GM19043 (cell line): ENCODE results near the gene ARRDC4.

Experiments used
- ATAC-seq: cut with Tn5 transposase; IDR thresholded peaks from one replicate; pipeline ENCODE4 v1.9.1; 2021; ENCODE audit warnings: low read depth; ENCODE audit not compliant: unreplicated experiment

The ARRDC4 gene

DNA sequence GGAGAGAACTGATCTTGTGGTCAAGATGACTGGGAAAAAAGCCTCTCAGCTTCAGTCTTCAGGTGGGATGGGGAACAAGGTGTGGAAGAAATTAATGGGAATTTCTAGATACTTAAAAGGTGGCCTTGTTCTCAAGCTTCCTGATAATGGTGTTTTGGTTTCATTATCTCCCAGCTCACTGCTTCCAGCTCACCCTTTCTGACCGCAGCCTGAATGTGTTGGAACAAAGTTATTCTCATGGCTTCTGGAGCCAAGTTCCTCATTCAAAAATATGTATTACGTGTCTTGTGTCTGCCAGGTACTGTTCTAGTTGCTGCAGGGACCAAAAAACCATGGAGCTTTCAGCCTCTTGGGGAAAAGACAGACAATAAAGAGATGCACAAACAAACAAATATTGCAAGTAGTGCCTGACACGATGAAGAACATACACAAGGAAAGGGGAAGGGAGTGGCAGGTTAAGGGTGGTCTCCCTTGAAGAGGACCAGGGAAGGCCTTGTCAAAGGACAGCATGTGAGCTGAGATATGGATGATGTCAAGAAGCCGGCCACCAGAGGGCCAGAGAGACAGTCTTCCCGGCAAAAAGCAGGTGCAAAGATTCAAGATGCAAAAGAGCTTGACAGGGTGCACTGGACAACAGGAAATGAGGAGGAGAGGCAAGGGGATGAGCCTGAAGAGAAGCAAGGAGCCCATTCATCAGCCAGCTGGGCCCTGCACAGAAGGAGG, 35.5 kb downstream of the ARRDC4 start:
- ATAC-seq: no peak

- ATAC-seq: no peak
Observed at GRCh38 chr15:97998307-97999071, 38.0 kb downstream of the ARRDC4 start.

DNA sequence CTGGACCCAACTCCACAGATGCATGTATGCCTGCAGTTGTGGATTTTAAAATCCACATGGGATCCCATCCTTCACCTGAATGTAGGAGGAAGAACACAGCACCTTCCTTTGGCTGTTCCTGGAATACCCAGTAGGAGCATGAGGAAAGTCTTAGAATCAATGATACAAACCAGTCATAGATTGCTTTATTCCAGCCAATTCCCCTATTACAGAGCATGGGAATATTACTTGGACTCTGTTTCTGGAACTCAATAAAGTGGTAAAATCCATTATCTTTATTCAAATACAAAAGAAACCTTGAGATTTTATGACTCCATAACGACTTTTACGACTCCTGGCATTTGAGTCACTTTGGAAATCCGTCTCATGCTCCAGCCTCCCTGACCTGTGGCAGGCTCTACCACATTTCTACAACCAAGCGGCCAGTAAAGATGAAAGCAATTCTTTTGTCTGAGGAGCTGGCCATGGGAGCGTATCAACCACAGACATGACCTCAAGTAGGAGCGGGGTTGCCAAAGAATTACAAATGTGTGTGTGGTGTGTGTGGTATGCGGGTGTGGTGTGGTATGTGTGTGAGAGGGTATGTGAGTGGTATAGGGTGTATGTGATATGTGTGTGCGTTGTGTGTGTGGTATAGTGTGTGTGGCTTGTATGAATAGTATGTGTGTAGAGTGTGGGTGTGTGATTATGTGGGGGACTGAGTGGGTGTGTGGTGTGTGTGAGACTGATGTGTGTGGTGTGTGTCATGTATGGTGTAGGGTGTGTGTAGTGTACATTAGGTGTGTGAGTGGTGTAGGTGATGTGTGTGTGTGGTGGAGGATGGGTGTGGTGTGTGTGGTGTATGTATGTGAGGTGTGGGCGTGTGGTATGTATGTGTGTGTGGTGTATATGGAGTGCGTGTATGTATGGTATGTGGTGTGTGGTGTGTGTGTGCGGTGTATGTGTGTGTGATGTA, 40.0 kb downstream of the ARRDC4 start:
- no peak for ATAC-seq

DNA sequence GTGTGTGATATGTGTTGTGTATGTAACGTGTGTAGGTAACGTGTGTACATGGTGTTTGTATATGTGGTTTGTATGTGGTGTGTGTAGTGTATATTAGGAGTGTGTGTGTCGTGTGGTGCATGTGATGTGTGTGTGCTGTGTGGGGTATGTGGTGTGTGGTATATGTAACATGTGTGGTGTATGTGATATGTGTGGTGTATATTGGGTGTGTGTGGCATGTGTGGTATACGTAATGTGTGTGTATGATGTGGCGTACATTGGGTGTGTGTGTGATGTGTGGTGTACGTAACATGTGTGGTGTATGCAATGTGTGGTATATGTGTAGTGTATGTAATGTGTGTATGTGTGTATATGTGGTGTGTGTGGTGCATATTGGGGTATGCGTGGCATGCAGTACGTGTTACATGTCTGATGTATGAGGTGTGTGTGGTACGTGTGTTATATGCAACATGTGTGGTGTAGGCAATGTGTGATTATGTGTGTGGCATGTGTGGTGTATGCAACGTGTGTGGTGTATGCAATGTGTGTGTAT, 41.2 kb downstream of the ARRDC4 start:
- no peak for ATAC-seq

- ATAC-seq: no peak
Observed at GRCh38 chr15:98002419-98002818, 41.9 kb downstream of the ARRDC4 start.

GRCh38 chr15:98002866-98003265, 42.4 kb downstream of the ARRDC4 start:
- ATAC-seq: no peak

DNA sequence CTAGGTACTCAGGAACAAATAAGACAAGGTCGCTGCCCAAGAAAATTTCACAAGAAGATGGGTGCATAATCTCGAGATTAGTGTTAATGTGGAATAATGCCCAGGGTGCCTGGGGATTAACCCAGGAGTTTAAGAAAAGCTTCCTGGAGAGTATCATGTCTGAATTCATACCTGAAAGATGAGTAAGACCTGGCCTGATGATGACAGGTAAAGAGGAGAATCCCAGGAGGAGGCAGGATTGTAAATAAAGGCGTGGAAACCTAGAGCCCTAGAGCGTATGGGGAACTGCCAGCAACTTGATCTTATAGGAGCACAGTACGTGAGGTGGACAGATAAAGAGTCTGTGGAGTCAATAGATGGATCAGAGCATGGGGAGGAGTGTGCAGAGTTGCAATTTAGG, 43.0 kb downstream of the ARRDC4 start:
- ATAC-seq: no peak

DNA sequence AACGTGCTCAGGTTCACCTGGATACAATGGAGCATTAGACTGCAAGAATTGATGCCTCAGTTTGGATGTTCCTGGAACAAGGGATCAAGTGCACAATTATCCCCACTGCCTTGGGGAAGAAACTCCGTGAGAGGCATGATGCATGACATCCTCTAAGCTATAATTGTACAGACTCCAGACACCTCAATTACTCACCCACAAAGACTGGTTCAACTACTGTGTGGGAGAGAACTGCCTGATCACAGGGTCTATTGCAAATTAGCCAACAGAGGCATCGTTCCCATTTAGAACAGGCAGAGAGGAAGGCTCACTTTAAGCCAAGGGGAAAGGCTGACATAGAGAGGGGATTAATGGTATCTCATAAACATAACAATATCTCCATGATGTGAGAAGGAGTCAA, 43.5 kb downstream of the ARRDC4 start:
- no peak for ATAC-seq

DNA sequence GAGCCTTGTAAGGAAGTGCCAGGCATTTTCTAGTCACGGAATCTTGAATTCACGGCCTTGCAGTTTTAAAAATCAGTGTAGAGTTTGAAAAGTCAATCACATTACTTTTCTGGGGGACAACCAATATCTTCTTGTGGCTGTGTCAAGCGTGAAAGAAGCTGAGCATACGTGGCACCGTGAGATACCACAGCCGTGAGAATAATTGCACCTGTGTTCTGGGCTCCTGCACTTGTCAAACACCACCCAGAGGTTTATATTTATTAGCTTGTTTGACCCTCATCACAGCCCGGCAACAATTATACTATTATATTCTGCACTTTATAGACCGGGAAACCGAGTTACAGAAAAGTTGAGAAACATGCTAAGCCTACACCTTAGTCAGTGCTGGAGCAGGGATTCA, 45.2 kb downstream of the ARRDC4 start:
- ATAC-seq: no peak

DNA sequence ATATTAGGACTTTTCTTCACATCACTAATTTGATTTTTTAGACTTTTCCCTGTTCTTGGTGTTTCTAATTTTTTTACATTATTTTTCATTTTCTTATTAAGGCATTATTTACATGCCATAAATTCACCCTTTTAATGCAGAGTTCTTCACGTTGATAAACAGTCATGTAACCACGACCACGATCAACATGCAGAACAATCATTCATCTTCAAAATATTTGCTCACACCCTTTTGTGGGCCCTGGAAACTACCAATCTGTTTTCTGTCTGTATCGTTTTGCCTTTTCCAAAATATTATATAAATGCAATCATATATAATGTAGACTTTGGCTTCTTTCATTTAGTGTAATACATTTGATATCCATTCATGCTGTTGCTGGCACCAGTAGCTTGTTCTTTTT, 48.7 kb downstream of the ARRDC4 start:
- no peak for ATAC-seq

- ATAC-seq: no peak
Observed at GRCh38 chr15:98009971-98010370, 49.5 kb downstream of the ARRDC4 start.

DNA sequence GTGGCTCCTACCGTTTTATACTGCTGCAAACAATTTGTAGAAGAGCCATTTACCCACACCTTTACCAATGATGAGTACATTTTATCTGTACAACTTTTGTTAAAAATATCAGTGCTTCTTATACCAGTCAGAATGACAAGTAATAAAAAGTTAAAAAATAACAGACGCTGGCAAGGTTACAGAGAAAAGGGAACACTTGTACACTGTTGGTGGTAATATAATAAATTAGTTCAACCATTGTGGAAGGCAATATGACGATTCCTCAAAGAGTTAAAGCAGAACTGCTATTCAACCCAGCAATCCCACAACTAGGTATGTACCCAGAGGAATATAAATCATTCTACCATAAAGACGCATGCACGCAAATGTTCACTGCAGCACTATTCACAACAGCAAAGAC, 51.9 kb downstream of the ARRDC4 start:
- no peak for ATAC-seq

DNA sequence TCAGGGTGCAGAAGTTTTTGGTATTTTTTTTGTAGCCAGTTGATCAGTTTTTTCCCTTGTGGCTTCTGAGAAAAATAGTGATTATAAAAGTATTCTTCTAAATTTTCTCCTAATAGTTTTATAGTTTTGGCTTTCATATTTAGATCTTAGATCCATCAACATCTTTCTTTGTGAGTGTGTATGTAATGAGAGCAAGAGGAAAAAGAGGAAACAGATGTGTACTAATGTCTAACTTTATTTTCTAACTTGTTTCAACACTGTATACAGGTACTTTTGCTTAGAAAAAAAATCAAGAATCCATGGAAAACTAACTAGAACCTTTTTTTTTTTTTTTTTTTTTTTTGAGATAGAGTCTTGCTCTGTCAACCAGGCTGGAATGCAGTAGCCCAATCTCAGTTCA, 53.1 kb downstream of the ARRDC4 start:
- ATAC-seq: no peak

- no peak for ATAC-seq
Observed at GRCh38 chr15:98017150-98017964, 56.9 kb downstream of the ARRDC4 start.

DNA sequence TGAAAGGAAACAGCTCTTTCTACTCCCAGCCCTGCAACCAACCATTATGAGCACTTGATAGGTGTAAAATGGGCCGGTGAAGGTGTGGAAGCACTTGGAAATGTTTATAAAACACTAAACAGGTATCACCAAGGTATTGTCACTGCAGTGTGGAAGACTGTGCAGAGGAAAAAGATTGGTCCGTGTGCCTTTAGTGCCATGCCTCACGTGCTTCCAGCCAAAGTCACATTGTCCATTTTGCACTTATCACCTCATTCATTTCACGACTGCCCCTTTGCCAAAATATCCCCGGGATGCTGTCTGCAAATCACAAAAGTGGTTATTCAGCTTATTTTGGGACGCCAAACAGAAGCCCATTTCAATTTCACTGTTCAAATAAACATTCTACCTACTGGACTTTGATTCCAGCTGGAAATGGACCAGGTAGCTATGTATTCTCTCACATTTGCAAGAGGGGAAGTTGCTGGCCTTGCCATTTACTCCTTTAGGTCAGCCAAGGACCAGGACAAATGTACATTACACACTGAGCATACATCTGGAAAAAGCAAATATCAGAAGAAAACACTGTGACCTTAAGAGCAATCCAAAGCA, 58.4 kb downstream of the ARRDC4 start:
- no peak for ATAC-seq
